Peyer's patch (tissue), 4 donors: ENCODE data around the gene ACTR10.

ENCODE experiments used
- CTCF ChIP-seq, 6 experiments: fragments of 450-650 bp in 4 of 6; fragments of 200-600 bp in 2 of 6; sonication (generic) in 1 of 6; IDR thresholded peaks; one replicate each; pipeline ENCODE4 v1.5.1; 2017 to 2019; ENCODE audit warnings: antibody characterized with exemption in 6 of 6, mild to moderate bottlenecking in 3 of 6, moderate library complexity in 1 of 6
- POLR2A ChIP-seq, 2 donors: fragments of 450-650 bp; IDR thresholded peaks; one replicate each; pipeline ENCODE4 v1.5.1; 2017; ENCODE audit warnings: antibody characterized with exemption in 2 of 2, mild to moderate bottlenecking in 2 of 2, moderate library complexity in 2 of 2

- no peak for TF ChIP-seq POLR2A (IDR thresholded peaks at IDR 0.05)
- TF ChIP-seq CTCF (IDR thresholded peaks at IDR 0.05), result no peak
Observed at GRCh38 chr14:58193542-58193941, 6.4 kb upstream of the ACTR10 start.
